Gastrocnemius medialis (tissue), 4 donors: ENCODE measurements around the gene GASK1A.

Source experiments
- POLR2A ChIP-seq, 2 donors: fragments of 450-650 bp; IDR thresholded peaks; one replicate each; pipeline ENCODE4 v1.6.1; 2017; ENCODE audit warnings: antibody characterized with exemption in 2 of 2, mild to moderate bottlenecking in 2 of 2, moderate library complexity in 2 of 2
- TF ChIP-seq, protein P1 (sequence below), 5 experiments: fragments of 450-650 bp in 3 of 5; fragments of 200-600 bp in 2 of 5; sonication (generic) in 2 of 5; IDR thresholded peaks in 4 of 5; conservative IDR thresholded peaks in 1 of 5; 1 replicate in 4 of 5; 2 replicates in 1 of 5; pipeline ENCODE4 v1.5.1; 2016 to 2019; ENCODE audit warnings: antibody characterized with exemption in 5 of 5, mild to moderate bottlenecking in 3 of 5, moderate library complexity in 3 of 5

DNA sequence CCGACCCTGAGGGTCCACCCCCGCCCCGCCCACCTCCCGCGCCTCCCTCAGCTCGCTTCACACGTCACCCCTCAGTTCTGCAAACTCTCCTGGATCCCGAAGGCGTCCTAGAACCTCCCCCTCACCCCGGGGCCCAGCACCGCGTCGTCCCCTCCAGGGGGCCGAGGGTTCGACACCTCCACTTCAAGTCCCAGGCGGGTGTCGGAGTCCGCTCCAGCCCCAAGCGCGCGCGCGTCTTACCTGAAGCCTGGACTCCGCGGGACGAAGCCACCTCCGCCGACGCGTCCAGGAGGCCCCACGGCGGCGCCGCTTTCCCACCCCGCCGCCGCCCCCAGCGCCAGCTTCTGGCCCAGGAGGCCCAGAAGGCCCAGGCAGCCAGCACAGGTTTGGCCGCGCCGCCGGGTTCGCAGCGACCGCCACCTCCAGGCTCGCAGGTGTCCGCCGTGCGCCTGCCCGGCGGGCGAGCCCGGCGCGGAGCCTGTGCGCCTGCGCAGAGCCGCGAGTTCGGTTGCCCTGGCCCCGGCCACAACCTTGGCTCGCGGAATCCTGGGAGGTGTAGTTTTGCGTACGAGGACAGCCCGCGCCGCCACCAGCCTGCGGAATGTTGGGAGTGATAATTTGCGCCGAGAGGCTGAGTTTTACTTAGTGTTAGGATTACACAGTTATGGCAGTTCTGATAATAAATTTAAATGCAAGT, 126.6 kb downstream of the GASK1A start, which contains the start of gene POMGNT2:
- TF ChIP-seq, protein P1, sequence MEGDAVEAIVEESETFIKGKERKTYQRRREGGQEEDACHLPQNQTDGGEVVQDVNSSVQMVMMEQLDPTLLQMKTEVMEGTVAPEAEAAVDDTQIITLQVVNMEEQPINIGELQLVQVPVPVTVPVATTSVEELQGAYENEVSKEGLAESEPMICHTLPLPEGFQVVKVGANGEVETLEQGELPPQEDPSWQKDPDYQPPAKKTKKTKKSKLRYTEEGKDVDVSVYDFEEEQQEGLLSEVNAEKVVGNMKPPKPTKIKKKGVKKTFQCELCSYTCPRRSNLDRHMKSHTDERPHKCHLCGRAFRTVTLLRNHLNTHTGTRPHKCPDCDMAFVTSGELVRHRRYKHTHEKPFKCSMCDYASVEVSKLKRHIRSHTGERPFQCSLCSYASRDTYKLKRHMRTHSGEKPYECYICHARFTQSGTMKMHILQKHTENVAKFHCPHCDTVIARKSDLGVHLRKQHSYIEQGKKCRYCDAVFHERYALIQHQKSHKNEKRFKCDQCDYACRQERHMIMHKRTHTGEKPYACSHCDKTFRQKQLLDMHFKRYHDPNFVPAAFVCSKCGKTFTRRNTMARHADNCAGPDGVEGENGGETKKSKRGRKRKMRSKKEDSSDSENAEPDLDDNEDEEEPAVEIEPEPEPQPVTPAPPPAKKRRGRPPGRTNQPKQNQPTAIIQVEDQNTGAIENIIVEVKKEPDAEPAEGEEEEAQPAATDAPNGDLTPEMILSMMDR (IDR thresholded peaks at IDR 0.05 in 4 of 5, conservative IDR thresholded peaks at IDR 0.05 in 1 of 5), result no peak
- peak; percentile 55 to 67 for TF ChIP-seq POLR2A (IDR thresholded peaks at IDR 0.05)
